SHP77 treated with DMSO at 0.1 percent for 48 hours (cell line): ENCODE measurements around the gene KTI12.
A peak's percentile ranks its signal among the peaks of the same experiment; 100 is the strongest.
"Not testable (repeated sequence)": the region's sequence is repeated elsewhere in the genome, so short reads cannot be mapped to it uniquely, and the experiment has no call there.

Source experiments
- DNase-seq: peaks from one replicate; lab custom pipeline; 2025; lab: John Stamatoyannopoulos, UW

The KTI12 gene

GRCh38 chr1:52041551-52042185 lies 8.1 kb upstream of the KTI12 start:
- DNase-seq, result no peak

- DNase-seq, result no peak
These were observed 4.3 kb upstream of the KTI12 start for GRCh38 chr1:52037909-52038308.

DNA sequence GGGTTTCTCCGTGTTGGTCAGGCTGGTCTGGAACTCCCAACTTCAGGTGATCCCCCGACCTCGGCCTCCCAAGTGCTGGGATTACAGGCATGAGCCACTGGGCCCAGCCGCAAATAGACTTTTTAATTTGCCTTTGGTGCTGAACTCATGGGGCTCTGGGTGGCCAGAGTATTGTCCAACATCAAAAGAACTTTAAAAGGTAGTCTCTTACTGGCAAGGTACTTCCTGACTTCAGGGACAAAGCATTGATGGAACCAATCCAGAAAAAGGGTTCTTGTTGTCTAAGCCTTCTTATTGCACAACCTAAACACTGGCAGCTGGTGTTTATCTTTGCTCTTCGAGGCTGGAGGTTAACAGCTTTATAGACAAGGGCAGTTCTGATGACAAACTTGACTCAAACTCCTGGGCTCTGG lies 3.8 kb upstream of the KTI12 start:
- DNase-seq, result no peak

- DNase-seq, result no peak
These were observed 407 bp upstream of the KTI12 start for GRCh38 chr1:52034050-52034384.

DNA sequence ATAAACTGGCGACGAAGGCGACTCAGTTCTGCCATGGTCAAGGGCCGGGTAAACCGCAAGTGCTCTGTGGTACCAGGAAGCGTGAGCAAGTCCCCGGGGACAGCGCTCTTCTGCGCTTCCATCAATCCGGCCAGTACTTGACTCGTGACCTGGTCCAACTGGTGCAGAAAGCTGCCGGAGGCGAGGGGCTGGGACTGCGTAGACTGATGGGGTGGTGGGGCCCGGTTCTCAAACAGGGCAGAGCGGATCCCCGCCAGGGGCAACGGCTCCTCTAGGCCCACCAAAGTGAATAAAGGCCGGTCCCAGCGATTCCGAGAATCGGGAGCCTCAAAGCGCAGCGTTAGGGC lies 852 bp downstream of the KTI12 start:
- no peak for DNase-seq

- DNase-seq, result no peak
These were observed 1.4 kb downstream of the KTI12 start for GRCh38 chr1:52032124-52032784.

- not testable (repeated sequence) for DNase-seq
These were observed 4.8 kb downstream of the KTI12 start for GRCh38 chr1:52028839-52029238.

GRCh38 chr1:52028328-52028727 lies 5.3 kb downstream of the KTI12 start:
- DNase-seq, result no peak

DNA sequence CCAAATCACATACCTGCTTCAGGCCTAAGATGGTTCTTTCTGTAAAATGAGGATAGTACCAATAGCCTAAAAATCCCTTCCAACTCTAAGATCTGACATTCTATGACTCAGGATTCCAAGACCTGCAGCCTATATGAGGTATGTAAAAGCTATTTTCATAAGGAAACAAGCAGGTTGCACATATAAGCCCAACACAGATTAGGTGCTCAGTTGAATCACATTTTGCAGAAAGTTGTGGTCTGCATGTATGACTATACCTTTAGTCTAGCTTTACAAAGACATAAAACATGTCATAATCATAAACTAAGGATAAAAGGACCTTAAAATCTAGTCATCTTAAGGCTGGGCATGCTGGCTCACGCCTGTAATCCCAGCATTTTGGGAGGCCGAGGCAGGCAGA lies 7.3 kb downstream of the KTI12 start:
- no peak for DNase-seq

DNA sequence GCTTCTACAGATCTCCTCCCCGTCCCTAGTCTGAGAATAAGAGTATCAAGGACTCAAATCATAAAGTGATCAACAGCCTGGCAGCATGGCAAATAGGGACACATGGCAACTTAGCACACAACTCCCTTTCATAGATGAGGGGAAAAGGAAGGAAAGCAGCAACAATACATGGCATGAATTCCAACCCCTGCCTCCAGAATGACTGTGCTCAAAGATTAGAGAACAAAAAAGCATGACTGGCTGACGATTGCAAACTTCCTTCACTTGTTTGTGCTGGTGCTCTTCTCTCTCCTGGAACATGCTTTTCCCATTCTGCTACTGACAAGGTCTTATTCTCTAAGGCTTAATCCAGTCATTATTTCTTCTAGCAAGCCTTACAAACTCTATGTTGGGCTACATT lies 11.5 kb downstream of the KTI12 start:
- no peak for DNase-seq

GRCh38 chr1:52008071-52008809 lies 25.4 kb downstream of the KTI12 start:
- DNase-seq, result no peak

DNA sequence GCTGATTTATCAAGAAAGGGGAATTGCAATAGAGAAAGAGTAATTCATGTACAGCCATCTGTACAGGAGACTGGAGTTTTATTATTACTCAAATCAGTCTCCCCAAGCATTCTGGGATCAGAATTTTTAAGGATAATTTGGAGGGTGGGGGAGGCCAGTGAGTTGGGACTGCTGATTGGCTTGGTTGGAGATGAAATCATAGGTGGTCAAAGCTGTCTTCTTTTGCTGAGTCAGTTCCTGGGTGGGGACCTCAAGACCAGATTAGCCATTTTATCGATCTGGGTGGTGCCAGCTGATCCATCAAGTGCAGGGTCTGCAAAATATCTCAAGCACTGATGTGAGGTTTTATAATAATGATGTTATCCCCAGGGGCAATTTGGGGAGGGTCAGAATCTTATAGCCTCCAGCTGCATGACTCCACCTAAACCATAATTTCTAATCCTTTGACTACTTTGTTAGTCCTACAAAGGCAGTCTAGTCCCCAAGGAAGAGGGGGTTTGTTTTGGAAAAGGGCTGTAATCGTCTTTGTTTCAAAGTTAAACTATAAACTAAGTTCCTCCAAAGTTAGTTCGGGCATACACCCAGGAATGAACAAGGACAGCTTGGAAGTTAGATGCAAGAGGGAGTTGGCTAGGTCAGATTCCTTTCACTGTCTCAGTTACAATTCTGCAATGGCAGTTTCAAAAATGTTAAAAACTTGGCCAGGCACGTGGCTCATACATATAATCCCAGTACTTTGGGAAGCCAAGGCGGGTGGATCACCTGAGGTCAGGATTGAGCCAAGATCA lies 26.2 kb downstream of the KTI12 start:
- no peak for DNase-seq

DNA sequence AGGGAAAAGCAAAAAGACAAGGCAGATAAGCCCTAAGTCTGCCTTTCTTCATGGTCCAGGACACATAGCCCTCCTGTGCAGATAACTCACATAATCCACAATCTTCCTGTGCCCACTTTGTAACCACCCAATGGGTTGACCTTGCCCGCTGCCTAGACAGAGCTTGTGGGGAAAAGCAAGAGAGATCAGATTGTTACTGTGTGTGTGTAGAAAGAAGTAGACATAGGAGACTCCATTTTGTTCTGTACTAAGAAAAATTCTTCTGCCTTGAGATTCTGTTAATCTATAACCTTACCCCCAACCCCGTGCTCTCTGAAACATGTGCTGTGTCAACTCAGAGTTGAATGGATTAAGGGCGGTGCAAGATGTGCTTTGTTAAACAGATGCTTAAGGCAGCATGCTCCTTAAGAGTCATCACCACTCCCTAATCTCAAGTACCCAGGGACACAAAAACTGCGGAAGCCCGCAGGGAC lies 27.5 kb downstream of the KTI12 start:
- DNase-seq, result not testable (repeated sequence)

DNA sequence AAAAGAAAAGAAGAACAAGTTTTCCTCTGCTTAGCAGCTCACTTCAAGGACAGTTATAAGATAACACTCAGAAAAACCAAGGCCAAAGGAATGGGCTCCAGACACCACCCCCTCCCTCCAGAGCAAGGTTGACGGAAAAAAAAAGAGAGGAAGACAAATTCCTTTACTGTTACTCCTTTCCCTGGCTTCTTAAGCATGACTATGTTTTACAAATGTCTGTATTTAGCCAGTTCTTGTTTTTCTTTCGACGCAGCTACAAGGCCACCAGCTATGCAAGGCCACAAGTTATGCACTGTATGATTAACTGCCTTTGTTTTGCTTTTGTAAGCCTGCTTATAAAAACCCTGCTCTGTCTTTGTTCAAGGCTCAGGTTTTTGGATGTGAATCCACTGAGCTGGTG lies 28.1 kb downstream of the KTI12 start:
- not testable (repeated sequence) for DNase-seq

DNA sequence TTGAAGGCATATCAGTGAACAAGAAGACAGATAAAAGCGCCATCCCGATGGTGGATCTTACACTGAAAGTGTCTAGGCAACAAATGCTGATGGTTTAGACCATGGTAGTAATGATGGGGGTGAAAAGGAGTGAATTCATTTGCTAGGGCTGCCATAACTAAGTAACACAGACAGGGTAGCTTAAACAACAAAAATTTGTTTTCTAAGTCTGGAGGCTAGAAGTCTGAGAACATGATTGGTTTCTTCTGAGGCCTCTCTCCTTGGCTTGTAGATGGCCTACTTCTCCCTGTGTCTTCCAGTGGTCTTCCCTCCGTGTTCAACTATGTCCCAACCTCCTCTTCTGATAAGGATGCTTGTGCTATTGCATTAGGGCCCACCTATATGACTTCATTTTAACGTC lies 29.7 kb downstream of the KTI12 start:
- DNase-seq, result no peak

DNA sequence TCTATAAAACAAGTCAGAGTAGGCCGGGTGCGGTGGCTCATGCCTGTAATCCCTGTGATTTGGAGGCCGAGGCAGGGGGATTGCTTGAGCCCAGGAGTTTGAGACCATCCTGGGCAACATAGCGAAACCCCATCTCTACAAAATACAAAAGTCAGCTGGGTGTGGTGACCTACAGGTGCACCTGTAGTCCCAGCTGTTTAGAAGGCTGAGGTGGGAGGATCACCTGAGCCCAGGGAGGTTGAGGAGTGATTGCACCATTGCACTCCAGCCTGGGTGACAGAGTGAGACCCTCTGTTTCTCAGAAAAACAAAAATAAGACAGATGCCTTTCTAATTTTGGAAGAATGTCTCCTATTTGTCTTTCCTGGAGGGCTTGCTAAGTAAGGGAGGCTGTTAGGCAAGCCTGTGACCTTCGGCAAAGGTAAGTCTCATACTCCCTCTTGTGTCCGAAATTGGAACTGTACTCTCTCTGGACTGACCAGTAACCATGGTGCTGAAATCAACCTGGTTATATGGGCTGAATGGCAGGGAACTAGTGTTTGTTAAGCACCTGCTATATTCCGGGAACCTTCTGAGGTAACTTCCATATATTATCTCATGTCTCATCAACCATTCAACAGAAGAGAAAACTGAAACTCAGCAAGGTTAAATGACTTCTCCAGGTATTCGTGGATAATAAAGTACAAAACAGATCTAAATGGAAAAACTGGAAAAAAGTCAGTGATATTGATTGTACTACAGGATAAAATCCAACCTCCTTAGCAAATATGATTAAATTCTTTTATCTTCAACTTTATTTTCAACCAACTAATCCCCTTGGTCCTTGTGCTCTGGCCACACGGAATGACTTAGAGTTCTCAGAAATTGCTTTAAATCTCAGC lies 31.3 kb downstream of the KTI12 start:
- peak; percentile 77 for DNase-seq

DNA sequence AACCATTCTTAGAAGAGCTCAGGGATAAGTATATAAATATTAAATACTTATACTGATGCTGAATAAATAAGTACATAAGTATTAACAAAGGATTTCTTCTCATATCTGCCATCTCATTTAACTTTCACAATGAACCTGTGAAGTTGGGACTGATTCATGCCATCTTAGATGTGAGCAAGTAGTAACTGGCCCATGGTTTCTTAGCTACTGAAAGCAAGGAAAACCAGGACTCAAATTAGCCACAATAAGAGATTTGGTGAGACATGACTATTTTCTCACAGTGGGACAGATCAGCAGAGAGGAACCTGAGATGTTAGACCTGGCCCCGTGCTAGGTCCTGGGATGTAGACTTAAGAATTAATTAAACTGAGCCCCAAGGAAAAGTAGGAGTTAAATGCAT lies 34.9 kb downstream of the KTI12 start:
- no peak for DNase-seq

- DNase-seq, result no peak
These were observed 35.6 kb downstream of the KTI12 start for GRCh38 chr1:51997974-51998382.

DNA sequence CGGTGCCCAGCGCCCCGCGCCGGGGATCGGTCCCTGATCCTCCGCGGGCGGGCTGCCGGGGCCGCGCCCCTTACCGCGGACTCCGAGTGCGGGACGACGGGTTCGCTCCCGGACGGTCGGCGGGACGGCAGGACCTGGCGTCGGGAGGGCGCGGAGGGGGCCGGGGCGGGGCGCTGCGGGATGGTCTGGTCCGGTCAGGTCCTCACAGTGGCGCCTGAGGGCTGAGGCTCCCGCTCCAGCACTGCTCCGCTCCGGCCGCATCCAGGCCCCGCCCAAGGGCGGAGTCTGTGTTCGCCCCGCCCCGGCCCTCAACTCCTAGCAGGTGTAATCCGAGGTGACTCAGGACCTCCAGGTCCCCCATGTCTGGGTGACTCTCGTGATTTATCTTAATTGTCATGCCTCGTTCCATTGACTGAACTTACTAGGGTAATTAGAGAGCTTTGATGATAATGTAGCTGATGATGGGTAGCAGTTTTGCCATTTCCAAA lies 43.1 kb downstream of the KTI12 start, which contains the start of gene RAB3B:
TSS of gene RAB3B (minus strand) at position 223 of the 488 bp plus-strand sequence. CDS start 13,583 bp downstream, outside the sequence.
- peak; percentile 15 for DNase-seq

DNA sequence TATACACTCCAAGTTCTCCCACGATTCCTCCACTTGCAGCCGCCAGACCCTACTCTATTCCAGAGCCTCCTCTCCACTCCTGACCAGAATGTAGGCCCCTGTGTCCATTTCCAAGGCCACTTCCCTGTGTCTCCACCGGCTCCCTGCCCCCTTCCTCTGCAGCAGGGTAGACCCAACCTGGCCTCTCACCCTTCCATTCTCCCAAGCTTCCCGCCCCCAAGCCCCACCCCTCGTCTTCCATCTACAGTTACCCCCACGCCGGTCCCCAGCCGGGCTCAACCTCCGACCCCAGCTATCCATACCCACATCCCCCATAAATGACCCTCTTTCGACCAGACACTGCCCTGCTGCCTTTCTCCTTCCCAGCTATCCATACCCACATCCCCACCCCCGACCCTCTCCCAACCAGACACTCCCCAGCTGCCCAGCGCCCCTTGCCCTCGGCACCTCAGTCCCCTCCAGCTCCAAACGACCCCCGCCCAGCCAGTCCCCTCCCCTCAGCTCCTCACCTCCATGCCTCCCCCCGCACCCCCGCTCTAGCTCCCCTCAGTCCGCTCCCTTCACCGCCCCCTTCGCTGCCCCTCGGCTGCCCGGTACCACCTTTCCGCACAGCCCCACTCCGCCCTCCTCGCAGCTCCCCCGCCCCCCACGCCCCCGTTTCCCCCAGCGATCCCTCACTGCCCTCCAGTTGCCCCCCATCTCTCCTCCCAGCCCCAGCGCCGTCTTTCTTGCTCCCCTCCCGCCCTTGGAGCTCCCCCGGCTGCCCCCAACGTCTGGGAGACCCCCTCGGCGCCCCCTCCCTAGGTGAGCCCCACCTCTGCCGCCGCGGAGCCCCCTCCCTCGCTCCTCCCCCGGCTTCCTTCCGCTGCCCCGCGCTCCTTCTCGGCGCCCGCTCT lies 43.8 kb downstream of the KTI12 start:
- DNase-seq, result no peak
